T-helper 2 cell (primary cell): Measurements from ENCODE around the gene PGBD5.

Source experiments
- DNase-seq, 5 experiments: peaks; one replicate each; pipeline versions ENCODE4 v3.0.0 to v3.0.0-alpha.2; 2012 to 2022

Gene PGBD5

DNA sequence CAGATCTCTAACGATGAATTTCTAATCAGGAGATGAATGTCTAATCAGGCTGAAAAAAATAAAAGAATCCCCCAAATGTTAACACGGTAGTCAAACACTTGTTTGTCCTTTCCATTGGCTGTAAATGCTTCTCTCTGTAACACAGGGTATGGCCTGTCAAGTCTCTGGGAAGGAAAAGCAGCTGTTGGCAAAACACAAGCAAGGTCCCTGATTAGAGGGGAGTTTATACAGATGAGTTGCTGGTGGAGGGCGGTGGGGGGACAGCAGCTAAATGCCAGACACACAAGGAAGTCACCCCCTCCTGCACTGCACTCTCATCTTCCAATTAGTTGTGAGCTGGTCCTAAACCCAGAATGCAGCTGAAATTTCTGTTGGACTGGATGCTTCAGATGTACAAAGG is 51.0 kb downstream of the PGBD5 start:
- DNase-seq = no peak

DNA sequence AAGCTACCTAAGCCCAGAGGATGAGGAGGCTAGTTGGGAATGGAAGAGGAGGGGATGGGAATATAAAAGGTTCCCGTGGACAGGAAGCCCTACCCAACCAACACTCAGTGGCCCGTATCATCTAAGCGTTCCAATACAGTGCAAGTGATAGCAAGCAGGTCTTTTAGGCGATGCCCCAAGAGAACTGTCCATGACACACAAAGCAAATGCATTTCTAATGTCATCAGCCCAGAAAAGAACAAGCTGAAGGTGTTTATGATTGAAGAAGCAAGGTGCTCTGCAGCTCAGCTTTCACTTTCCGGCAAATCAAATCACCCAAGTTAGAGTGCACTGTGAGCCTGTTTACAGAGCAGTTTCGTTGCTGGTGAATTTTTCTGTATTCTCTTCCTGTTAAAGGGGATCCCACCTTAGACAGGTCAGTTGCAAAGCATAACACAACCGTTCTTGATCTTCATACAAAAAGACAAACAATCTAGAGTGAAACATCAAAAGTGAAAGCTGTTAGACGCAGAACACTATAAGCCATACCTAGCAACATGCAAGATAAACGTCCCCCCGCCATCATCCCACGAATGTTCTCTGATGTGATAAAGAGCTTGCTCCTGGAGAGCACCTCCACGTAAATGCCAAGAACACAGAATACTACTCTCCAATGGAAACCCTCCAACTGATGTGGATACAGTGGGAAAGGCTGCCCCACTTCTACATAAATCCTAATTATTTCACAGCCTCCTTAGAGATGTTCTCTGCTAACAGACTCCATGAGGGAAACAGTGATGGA is 54.0 kb downstream of the PGBD5 start:
- DNase-seq = no peak

DNA sequence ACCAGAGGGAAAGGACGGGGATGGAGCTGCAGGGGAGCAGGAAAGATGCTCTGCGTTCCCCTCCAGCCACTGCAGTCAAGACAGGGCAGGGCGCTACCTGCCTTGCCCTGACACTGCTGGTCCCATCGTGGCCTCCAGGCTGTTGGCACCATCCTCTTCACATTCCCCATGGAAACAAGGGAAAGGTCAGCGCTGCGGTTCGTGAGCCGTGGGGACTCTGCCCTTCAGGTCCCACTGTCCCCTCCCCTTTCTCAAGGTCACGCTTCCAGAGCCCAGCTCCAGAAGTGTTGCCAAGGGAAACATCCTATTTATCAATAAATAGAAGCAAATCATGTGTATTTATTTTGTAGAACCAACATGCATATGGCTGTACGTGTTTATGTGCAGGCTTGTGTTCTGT is 56.0 kb downstream of the PGBD5 start:
- DNase-seq = no peak

DNA sequence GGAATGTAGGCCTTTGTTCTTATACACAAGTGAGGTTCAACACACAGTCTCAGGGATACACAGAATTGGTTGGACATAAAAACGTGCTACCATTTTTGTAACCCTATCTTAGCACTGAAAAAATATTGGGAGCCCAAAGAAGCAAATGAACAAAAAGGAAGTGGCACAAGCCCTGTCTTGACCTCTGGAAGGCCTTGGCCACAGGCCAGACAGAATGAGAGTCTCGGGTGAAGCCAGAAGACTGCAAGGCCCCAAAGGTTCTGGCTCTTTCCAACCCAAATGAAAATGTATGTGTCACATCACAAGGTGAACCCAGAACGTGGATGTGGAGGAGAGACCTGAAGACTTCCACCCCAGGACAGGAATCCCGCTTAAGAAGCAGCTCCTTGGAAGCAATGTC is 57.3 kb downstream of the PGBD5 start:
- no peak for DNase-seq

DNA sequence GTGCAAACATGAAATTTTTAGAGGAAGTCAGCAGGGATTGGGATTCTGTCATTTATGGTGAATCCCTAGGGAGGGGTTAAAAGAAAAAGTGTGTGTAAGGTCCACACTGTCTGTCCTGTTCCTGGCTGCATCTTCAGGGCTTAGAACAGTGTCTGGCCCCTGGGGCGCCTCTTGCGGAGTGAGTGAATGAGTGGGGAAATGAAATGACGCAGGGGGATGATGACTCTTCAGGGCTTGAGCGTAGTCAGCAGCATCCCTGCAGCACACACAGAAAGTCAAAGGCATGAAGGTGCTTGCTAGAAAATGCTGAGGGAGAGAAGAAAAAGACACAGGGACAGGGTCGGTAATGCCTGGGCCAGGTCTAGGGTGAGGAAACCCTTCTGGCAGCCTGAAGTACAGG is 57.8 kb downstream of the PGBD5 start:
- DNase-seq = no peak

DNA sequence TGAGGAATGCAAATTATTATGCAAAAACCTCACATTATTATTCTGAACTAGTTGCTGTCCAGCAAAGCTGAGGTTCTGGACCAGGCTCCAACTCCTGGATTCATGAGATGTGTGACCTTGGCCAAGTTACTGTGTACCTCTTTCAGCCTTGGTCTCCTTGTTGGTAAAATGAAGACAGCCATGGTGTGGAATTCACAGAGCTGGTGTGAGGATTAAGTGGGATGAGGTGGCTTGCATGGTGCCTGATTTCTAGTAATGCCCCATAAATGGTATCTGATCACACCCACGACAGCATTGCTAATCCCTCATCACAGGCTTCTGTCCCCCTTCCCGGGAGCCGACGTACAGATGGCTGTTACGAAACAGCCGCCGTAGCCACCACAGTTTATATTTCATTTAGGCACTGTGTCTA is 59.6 kb downstream of the PGBD5 start:
- no peak for DNase-seq

DNA sequence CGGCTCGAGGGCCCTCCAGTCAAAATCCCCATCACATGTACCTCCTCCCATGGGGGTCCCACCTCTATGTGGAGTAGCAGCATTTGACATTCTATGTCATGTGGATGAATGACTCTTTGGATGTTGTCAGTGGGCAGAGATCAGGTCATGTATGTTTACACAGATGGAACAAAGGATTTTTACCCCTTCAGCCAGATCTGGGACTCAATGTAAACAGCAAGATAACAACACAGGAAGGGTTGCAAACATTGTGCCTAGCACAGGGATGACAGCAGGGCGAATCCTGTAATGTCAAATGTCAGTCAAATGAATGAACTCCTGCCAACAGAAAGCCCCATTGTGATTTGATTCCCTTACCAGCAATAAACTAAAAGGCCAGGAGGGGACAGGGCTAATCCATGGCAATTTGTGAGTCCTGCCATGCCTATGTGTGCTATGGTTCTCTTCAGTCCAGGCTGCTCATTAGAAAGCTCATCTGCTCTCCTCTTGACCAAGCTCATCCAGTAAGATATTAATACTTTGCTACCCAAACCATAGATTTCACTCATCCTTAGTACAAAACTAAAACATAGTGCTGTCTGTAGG is 60.3 kb downstream of the PGBD5 start:
- DNase-seq = no peak

DNA sequence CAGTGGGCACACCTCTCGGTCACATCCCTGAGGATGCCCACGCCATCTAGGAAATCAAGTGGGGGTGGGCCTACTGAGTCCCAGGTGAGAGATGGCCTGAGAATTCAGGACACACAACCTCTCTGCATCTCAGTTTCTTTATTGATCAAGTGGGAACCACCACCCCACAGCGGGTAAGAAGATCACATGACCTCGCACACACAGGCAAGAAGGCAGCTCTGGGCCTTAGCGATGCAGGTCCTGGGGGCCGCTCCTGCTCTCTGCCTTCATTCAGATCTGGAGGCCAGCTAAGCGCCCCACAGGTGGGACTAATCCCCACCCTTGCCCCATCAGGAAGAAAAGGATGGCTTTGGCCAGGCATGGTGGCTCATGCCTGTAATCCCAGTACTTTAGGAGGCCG is 63.2 kb downstream of the PGBD5 start:
- no peak for DNase-seq

DNA sequence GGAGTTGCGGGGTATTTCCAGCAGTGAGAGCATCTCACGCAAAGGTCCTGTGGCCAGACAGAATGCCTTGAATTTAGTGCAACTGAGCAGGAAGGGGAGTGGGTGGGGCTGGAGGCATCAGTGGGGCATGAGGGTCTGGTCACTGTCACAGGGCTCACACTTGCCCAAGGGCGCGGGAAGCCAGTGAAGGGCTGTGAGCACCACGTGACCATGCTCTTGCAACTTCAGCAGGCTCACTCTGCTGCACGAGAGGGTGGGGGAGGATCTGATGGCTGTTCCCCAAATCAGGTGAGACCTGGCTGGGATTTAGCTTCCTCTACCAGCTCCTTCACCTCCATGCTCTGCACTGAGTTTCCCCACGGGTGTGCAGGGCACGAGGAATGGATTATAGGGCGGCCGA is 64.2 kb downstream of the PGBD5 start:
- DNase-seq = no peak

DNA sequence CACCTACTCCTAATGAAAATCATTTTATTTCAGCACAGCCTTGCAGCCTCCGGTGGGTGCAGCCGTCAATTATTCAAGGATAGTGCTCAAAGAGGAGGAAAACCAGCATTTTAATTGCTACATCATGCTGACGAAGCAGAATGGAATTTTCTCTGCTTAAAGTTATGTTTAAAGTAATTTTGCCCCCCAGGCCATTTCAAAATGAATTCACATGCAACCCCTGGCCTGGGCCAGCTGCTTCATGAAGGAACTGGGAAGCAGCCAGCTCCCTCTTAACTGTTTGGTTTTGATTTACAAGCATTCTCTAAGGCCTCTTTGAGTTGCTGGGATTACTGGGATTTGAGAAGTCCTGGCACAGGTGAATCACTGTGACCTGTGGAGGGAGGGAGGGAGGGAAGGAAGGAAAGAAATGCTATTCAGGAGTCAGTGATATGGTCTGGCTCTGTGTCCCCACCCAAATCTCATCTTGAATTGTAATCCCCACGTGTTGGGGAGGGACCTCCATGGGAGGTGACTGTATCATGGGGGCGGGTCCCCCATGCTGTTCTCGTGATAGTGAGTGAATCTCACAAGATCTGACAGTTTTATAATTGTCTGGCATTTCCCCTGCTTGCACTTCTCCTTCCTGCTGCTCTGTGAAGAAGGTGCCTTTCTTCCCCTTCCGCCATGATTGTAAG is 66.0 kb downstream of the PGBD5 start:
- DNase-seq = no peak

DNA sequence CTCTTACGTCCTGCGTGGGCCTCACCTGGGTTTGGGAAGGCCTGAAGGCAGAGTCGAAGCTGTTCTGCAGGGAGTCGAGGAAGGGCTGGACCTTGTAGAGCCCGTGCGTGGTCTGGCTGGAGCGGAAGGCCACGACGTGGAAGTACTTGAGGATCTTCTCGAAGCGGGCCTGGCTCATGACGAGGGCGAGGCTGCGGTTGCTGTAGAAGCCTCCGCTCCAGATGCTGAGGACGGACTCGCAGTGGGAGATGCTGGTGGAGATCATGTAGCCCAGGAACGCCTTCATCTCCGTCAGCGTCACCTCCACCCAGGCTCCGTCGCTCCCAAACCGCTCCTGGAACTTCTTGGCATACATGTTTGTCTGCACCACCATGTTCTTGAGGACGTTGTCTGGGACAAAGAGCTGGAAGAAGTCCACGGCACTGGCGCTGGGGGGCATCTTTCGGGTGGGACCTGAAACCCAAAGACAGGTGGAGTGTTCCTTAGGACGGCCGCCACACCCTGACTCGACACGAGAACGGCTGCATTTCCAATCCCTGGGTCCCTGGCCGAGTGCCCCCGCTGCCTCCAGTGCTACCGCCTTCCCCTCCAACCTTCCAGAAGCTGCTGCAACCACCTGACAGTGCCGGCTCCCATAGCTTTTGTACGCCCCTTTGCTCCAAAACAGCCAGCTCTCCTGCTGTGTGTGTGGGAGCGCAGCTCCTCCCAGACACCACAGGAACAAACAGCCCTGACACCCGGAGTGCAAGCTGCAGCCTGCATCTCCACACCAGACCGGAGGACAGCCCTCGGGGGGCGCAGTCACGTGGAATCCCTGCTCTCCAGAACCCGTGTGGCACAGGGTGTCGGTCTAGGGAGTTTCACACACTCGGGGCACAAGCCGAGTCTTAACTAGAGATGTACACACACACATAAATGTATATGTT is 69.0 kb downstream of the PGBD5 start:
- no peak for DNase-seq

DNA sequence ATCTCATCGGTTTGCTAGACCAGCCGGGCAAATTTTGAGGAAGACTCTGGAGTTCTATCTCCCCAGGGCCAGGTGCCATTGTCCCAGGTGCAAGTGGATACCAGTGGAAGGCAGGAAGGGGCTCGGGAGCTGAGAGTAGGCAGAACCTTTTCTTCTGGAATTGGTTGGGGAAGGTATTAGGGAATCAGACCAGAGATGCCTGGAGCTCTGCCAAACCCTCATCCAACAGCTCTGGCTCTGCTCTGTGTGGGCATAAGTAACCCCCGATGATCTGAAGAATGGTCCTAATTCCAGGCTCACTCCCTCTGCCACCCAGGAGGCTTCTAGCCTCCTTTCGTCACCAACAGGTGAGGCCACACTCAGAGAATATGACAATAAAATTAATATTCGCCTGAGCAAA is 69.9 kb downstream of the PGBD5 start:
- DNase-seq = no peak

DNA sequence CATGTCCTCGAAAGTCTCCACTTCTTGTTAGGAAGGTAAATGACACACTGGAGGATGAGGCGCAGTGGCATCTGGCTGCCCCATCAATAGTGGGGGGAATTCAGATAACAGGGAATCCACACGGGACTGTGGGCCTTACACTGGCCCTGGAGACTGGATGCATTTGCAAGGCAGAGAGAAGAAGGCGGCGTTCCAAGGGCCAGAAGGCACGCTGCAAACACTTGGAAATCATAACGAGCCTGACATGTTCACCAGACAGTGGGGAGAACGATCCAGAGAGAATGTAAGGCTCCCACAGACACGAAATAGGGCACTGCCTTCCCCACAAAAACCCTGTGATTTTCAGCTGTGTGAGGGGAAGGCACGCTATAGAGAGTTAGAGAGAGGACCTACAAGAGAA is 70.5 kb downstream of the PGBD5 start:
- no peak for DNase-seq

DNA sequence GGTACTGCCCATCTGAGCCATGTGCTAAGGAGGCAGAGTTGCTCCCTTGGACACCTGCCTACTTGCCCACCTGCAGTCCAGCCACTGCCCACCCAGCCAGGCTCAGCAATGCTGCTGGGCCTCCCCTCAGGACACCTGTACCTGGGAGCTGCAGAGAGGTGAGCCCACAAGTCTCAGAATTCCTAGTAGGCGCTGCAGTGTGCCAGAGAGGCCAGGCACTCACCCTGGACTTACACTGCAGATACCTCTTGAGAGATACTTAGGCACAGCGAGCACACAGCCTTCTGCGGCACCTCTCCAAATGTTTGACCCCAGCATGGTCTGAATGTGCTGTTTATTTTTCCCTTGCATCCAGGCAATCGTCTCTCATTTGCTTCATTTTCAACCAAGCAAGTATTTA is 71.0 kb downstream of the PGBD5 start:
- DNase-seq = no peak

DNA sequence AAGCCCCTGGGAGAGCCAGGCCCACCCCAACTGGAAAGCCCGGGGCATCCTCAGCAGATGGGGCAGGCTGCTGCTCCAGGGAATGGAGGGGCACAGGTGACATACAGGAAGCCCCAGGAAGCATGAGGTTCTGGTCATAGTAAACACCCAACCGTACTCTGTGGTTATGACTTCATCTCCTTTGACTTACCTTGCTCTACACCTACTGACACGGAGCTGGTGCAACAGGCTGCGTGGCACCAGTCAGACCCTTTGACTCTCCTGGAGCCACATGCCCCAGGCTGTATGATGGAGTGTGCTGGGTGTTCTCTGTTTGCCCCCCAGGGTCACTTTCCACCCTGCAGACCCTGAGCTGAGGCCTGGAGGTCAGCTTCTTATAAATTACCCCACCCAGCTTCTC is 72.1 kb downstream of the PGBD5 start:
- DNase-seq = no peak

DNA sequence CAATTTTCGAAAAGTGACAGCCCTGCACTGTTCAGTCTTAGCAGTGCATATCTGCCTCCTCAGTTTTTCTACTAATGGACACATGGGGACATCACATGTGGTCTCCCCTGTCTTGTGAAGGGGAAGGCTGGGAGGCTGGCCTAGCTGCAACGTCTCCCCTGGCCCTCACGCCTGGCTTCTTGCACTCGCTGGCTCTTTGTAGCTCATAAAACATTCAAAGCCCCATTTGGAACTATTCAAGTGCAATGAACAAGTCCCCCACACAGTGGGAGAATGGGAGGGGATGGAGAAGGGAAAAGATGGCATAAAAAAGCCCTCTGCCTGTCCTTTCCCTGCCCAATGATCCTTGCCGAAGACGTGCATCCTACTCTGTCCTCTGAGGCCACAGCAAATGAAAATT is 73.6 kb downstream of the PGBD5 start:
- DNase-seq = no peak

DNA sequence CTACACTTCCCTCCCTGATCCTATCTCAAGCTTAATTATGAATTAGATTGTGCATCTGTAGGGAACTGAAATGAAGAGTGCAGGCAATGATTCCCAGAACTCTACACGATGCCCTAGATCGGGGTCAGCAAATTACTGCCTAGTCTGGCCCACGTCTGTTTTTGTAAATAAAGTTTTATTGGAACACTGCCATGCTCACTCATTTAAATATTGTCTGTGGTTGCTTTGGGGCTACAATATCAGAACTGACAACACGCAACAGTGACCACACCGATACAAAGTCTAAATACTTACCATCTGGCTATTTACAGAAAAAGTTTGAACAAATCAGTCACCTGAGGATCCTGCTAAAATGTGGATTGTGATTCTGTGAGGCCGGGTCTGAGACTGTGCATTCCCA is 74.1 kb downstream of the PGBD5 start:
- DNase-seq = no peak

DNA sequence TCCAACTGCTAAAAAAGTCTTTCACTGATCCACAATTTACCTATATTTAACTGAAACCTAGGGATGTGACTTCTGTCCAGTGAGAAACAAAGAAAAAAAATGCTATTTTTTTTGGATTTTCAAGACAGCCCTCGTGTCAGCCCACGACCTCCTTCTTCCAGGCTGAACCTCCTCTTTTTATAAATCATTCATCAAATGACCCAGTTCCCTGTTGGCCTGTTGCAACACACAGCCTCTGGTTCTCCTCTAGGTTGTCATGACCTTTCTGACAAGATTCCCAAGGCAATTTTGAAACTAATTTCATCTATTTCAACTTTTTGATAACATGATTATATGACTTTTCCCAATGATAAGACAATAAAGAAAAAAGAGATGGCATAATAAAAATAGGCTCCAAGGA is 74.6 kb downstream of the PGBD5 start:
- DNase-seq = no peak

DNA sequence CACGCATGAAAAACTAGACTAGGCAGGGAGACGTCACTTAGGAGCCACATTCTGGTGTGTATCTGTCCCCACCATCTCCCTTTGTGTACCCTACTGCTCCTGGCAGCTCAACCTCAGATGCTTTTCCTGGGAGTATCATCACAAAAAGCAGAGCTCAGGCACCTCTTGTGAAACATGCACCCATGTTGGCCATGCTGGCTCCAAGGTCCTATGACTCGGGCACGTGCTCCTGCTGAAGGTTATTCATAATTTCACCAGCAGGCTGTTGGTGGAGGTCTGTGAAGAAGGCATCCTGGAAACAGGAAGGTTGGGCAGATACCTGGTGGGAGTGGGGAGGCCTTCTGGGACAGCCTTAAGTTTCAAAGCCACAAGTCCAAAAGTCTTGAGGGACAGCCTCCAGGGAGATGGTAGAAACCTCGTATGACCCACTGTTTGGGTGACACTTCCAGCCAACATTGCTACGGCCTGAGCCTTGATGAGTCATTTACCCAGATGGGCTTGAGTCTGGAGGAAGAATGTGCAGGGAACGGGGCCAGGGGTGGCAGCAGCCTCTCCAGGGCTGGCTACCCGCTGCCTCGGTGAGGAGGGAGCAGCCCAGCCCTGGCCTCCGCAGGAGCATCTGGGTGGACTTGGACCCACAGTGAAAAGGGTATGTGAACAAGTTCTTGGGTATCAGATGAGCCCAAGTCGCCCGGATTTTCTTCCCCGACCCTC is 75.8 kb downstream of the PGBD5 start:
- DNase-seq = no peak

DNA sequence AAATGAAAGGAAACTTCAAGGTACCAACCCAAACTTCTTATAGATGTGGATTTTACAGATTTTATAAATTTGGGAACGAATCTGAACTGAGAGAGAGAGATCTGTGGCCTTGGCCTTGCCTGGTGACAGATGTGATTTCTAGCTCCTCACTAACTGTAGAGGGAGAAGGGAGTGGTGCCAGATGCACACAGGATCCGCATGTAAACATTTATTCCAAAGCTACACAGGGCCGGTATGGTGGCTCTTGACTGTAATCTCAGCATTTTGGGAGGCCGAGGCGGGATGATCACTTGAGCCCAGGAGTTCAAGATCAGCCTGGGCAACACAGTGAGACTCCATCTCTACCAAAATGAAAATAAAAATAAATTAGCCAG is 77.1 kb downstream of the PGBD5 start:
- no peak for DNase-seq

DNA sequence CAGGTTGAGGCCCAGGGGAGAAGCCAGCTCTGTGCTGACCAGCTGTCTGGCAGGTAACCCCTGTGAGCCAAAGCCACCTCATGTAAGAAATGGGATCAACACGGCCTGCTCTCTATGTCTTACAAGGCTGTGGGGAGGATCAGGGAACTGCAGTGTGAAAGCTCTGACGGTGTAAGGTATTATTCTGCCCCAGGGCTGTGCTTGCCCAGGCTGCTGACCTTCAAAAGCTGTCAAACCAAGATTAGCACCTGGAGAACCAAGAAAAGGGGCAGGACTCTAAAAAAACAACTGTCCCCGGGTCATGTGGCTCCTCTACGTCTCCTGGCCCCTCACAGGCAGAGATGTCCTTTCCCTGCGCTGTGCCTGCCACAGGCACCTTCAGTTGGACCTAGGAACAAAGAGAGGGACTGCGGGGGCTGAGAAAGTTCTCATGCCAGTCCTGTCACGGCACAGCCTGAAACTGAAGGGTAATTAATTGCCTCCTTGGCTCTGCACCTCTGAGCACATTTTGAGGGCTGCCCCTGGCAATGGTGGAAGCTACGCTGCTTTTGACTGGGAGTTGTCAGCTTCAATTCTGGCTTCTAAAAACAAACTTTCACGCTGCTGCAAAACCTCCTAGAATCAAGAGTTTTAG is 77.6 kb downstream of the PGBD5 start:
- DNase-seq = no peak

DNA sequence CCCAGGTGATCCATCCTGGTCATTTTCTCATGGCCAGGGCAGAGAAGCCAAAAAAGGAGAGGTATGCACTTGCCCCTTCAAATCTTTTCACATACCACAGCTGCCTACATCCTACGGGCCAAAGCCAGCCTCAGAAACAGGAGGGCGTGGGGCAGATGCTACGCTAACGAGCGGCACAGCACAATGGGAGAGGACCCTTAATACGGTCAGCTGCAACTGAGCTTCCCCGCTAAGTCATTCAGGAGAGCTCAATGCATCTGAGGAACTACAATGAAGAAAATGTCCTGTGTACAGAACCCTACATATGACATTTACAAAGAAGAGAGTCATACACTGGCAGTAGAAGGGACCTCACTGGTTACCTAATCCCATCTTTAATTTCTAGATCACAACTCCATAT is 78.2 kb downstream of the PGBD5 start:
- DNase-seq = no peak
